Uterus (tissue), 2 donors: Measurements from ENCODE around the gene IFITM5.

Experiments used
- POLR2A ChIP-seq, 2 donors: fragments of 450-650 bp; IDR thresholded peaks; one replicate each; pipeline ENCODE4 v1.6.1; 2016; ENCODE audit warnings: antibody characterized with exemption in 2 of 2, mild to moderate bottlenecking in 1 of 2, moderate library complexity in 1 of 2
- TF ChIP-seq, protein P1 (sequence below), 4 experiments: fragments of 200-600 bp in 2 of 4; fragments of 450-650 bp in 2 of 4; sonication (generic) in 2 of 4; IDR thresholded peaks; one replicate each; pipeline ENCODE4 v1.5.1; 2016 to 2019; ENCODE audit warnings: antibody characterized with exemption in 4 of 4, mild to moderate bottlenecking in 2 of 4, moderate library complexity in 1 of 4

DNA sequence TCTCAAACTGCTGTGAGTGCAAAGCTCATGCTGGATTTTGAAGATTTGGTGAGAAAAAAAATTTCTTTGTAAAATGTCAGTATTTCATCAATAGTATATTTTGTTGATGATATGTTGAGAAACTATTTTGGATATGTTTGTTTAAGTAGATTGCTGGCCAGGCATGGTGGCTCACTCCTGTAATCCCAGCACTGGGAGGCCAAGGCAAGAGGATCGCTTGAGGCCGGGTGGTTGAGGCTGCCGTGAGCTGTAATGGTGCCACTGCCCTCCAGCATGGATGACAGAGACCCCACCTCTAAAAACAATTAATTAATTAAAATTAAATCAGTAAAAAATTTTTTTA lies 28.2 kb upstream of the IFITM5 start:
- TF ChIP-seq, protein P1, sequence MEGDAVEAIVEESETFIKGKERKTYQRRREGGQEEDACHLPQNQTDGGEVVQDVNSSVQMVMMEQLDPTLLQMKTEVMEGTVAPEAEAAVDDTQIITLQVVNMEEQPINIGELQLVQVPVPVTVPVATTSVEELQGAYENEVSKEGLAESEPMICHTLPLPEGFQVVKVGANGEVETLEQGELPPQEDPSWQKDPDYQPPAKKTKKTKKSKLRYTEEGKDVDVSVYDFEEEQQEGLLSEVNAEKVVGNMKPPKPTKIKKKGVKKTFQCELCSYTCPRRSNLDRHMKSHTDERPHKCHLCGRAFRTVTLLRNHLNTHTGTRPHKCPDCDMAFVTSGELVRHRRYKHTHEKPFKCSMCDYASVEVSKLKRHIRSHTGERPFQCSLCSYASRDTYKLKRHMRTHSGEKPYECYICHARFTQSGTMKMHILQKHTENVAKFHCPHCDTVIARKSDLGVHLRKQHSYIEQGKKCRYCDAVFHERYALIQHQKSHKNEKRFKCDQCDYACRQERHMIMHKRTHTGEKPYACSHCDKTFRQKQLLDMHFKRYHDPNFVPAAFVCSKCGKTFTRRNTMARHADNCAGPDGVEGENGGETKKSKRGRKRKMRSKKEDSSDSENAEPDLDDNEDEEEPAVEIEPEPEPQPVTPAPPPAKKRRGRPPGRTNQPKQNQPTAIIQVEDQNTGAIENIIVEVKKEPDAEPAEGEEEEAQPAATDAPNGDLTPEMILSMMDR (IDR thresholded peaks at IDR 0.05), result no peak
- TF ChIP-seq POLR2A (IDR thresholded peaks at IDR 0.05), result no peak
